Measurements from ENCODE around the gene KLHL22. TPM values are rescaled to one million over a fixed set of nuclear protein-coding genes. Genes with fewer than 3 reads are reported as not detected.
A peak's percentile ranks its signal among the peaks of the same experiment; 100 is the strongest.

KLHL22 gene
- total RNA-seq, 4 donors from 2014 or later, result 19.9 to 35.5 (median 27.3) TPM

- WGBS, result no CpG with 5 or more reads among the region's 56 CpGs
- Histone ChIP-seq H3K27ac (replicated peaks in 1 of 4) (peak overlapping the region; percentile 73 to 89 (median 80)), H3K4me1 (peaks cover 34 to 60% (median 48%) of the 10 kb centered on the region in 4 donors), H3K4me3 (peak overlapping the region; percentile 68 to 82 (median 72)), H3K36me3 (peaks cover 0 to 6% (median 0%) of the 10 kb centered on the region in 4 donors), H3K9me3 (no peaks in the 10 kb centered on the region), H3K27me3 (peaks cover 0 to 26% (median 0%) of the 10 kb centered on the region in 4 donors)
- no peak for TF ChIP-seq POLR2AphosphoS5 (IDR thresholded peaks at IDR 0.05)
- TF ChIP-seq, protein P1, sequence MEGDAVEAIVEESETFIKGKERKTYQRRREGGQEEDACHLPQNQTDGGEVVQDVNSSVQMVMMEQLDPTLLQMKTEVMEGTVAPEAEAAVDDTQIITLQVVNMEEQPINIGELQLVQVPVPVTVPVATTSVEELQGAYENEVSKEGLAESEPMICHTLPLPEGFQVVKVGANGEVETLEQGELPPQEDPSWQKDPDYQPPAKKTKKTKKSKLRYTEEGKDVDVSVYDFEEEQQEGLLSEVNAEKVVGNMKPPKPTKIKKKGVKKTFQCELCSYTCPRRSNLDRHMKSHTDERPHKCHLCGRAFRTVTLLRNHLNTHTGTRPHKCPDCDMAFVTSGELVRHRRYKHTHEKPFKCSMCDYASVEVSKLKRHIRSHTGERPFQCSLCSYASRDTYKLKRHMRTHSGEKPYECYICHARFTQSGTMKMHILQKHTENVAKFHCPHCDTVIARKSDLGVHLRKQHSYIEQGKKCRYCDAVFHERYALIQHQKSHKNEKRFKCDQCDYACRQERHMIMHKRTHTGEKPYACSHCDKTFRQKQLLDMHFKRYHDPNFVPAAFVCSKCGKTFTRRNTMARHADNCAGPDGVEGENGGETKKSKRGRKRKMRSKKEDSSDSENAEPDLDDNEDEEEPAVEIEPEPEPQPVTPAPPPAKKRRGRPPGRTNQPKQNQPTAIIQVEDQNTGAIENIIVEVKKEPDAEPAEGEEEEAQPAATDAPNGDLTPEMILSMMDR (IDR thresholded peaks at IDR 0.05), result no peak
- no peak for DNase-seq (ENCODE audit: extremely low spot score)
- intact Hi-C loops (cut with DNase I), result loop anchor here (5.0 kb wide), 1 partner anchor 61 kb away; the partner anchor contains the start of gene KLHL22
Observed at GRCh38 chr22:20436307-20436767, 59.3 kb downstream of the KLHL22 start.

DNA sequence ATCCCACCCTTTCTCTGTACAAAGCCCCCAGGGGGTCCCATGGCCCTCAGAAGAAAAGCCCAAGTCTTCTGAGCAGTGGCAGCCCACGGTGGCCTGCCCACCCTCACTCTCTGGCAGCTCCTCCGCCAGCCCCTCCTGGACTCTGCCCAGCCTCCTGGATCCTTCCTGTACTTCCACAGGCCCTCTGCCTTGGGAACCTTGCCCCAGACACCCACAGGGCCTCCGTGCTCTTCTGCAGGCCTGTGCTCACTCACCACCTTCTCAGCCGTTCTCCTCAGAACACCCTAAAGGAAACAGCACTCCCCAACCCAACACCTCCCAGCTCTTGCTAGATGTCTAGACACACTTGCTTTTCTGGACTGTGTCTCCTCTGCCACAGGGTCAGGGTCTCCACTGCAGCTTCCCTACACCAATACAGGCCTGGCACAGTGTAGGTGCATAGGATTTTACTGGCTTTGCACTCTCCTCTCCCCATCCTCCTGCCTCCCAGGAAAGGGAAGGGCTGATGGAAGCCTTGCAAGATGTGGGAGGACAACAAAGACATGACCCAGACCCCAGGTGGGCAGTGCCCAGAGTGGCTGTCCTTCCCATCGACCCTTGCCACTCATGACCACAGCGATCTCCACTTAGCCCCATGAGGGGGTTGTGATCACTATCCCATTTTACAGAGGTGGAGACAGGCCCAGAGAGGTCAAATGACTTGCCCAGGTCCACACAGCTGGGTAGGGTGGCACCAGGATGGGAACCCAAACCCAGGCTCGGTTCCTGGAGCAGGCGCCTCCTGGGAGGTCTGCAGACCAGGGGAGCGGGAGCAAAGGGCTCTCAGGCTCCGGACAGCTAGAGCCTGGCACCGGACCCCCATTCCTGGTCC lies 59.9 kb downstream of the KLHL22 start:
- Histone ChIP-seq H3K4me3 (peak overlapping the region; percentile 68 to 82 (median 72)), H3K9me3 (no peaks in the 10 kb centered on the region), H3K4me1 (peaks cover 41 to 67% (median 55%) of the 10 kb centered on the region in 4 donors), H3K36me3 (peaks cover 0 to under 1% (median 0%) of the 10 kb centered on the region in 4 donors), H3K27ac (replicated peaks in 1 of 4) (peak overlapping the region in 3 of 4 donors; percentile 73 to 89 (median 76)), H3K27me3 (peaks cover 0 to 29% (median 0%) of the 10 kb centered on the region in 4 donors)
- intact Hi-C loops (cut with DNase I), result loop anchor here (5.0 kb wide), 1 partner anchor 62 kb away; the partner anchor contains the start of gene KLHL22
- 78% methylated on average over 6 of the region's 11 CpGs for WGBS
- TF ChIP-seq POLR2AphosphoS5 (IDR thresholded peaks at IDR 0.05) (no peak), POLR2A (IDR thresholded peaks at IDR 0.05; ENCODE audit: low read depth) (no peak), EP300 (IDR thresholded peaks at IDR 0.05) (no peak)
- TF ChIP-seq, protein P1 (IDR thresholded peaks at IDR 0.05), result no peak
- no peak for DNase-seq (ENCODE audit: extremely low spot score)

DNA sequence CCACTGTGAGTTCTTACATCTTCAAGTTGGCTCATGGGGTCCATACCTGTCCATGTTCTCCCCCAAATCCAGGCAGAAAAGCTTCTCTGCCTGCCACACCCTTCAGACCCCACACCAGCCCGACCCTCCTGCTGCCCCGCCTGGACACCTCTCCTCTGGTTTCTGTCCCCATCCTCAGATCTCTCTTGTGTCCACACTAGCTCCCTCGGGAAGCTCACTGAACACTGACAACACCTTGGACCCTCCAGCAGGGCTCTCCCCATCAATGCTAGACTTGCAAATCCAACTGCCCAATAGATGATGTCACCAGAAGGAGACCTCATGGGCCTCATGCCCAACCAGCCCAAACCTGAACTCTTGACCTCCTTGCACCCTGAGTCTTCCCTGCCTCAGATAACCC lies 60.8 kb downstream of the KLHL22 start:
- Histone ChIP-seq H3K27ac (replicated peaks in 1 of 4) (no peak overlapping the region), H3K36me3 (peaks cover 0 to 9% (median 7%) of the 10 kb centered on the region in 4 donors), H3K4me3 (no peak overlapping the region), H3K4me1 (peaks cover 43 to 76% (median 63%) of the 10 kb centered on the region in 4 donors), H3K9me3 (no peaks in the 10 kb centered on the region), H3K27me3 (peaks cover 0 to 34% (median 0%) of the 10 kb centered on the region in 4 donors)
- WGBS, result 95% methylated on average over 3 of the region's 3 CpGs
- intact Hi-C loops (cut with DNase I), result loop anchor here (5.0 kb wide), 1 partner anchor 63 kb away; the partner anchor contains the start of gene KLHL22
- no peak for DNase-seq (ENCODE audit: extremely low spot score)
- no peak for TF ChIP-seq POLR2A (IDR thresholded peaks at IDR 0.05; ENCODE audit: low read depth)
- no peak for TF ChIP-seq EP300 (IDR thresholded peaks at IDR 0.05)
- TF ChIP-seq, protein P1 (IDR thresholded peaks at IDR 0.05), result no peak
- no peak for TF ChIP-seq POLR2AphosphoS5 (IDR thresholded peaks at IDR 0.05)

DNA sequence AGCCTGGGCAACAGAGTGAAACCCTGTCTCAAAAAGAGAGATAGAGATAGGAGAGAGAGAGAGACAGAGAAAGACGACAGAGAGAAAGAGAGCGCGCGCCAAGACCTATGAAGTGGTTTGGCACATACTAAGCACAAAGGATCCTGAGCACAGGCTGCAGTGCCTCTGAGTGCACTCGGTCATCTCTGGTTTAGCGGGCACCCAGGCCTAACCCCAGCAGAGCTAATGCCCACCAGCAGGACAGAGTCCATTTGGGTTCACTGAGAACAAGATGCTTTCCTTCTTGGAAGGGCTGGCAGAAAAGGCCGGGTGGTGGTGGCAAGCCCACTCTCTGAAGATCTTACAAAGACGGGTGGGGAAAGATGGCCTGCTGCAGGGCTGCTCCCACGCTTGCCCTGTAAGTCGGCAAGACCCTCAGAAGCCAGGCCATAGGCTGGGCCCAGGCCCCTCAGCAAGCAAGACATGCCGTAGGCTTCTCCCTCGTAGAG lies 61.3 kb downstream of the KLHL22 start:
- no peak for DNase-seq (ENCODE audit: extremely low spot score)
- Histone ChIP-seq H3K9me3 (no peaks in the 10 kb centered on the region), H3K27me3 (peaks cover 0 to 36% (median 0%) of the 10 kb centered on the region in 4 donors), H3K27ac (replicated peaks in 1 of 4) (no peak overlapping the region), H3K36me3 (peaks cover 0 to 14% (median 11%) of the 10 kb centered on the region in 4 donors), H3K4me3 (no peak overlapping the region), H3K4me1 (peaks cover 43 to 77% (median 66%) of the 10 kb centered on the region in 4 donors)
- TF ChIP-seq EP300 (IDR thresholded peaks at IDR 0.05), result no peak
- TF ChIP-seq POLR2A (IDR thresholded peaks at IDR 0.05; ENCODE audit: low read depth), result no peak
- TF ChIP-seq, protein P1 (IDR thresholded peaks at IDR 0.05), result no peak
- 89% methylated on average over 9 of the region's 12 CpGs for WGBS
- intact Hi-C loops (cut with DNase I), result no loop called here

Data from esophagus muscularis mucosa (tissue), 4 donors.